Coronary artery (tissue), 2 donors: ENCODE data around the gene PTPA.
"Not testable (repeated sequence)": the region's sequence is repeated elsewhere in the genome, so short reads cannot be mapped to it uniquely, and the experiment has no call there.

Experiments used
- DNase-seq: peaks from one replicate; pipeline ENCODE4 v3.0.0-alpha.2; 2017; ENCODE audit warnings: low spot score
- H3K27ac ChIP-seq, 2 donors: fragments of 200-600 bp; sonication (generic); one replicate each; pipeline ENCODE4 v1.5.1; 2016 to 2019
- H3K4me3 ChIP-seq: fragments of 200-600 bp; sonication (generic); 2 replicates; pipeline ENCODE4 v1.5.1; 2016; ENCODE audit warnings: mild to moderate bottlenecking, moderate library complexity
- TF ChIP-seq, protein P1 (sequence below): fragments of 200-600 bp; sonication (generic); IDR thresholded peaks from one replicate; pipeline ENCODE4 v1.5.1; 2019; ENCODE audit warnings: antibody characterized with exemption

PTPA gene

GRCh38 chr9:129121483-129121882 lies 10.3 kb downstream of the PTPA start:
- H3K27ac ChIP-seq, result no peak overlapping the region
- TF ChIP-seq, protein P1, sequence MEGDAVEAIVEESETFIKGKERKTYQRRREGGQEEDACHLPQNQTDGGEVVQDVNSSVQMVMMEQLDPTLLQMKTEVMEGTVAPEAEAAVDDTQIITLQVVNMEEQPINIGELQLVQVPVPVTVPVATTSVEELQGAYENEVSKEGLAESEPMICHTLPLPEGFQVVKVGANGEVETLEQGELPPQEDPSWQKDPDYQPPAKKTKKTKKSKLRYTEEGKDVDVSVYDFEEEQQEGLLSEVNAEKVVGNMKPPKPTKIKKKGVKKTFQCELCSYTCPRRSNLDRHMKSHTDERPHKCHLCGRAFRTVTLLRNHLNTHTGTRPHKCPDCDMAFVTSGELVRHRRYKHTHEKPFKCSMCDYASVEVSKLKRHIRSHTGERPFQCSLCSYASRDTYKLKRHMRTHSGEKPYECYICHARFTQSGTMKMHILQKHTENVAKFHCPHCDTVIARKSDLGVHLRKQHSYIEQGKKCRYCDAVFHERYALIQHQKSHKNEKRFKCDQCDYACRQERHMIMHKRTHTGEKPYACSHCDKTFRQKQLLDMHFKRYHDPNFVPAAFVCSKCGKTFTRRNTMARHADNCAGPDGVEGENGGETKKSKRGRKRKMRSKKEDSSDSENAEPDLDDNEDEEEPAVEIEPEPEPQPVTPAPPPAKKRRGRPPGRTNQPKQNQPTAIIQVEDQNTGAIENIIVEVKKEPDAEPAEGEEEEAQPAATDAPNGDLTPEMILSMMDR, result no peak
- no peak for DNase-seq
- no peak overlapping the region for H3K4me3 ChIP-seq

DNA sequence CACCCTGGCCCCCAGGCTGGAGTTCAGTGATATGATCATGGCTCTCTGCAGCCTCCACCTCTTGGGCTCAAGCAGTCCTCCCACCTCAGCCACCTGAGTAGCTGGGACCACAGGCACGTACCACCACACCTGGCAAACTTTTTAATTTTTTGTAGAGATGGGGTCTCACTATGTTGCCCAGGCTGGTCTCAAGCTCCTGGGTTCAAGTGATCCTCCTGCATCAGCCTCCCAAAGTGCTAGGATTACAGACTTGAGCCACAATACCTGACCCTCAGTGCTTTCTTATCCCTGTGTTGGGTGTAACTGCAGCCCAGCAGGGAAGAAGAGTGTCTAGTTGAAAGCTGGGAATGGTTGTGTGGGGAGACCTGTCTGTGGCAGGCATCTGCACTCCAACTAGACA lies 10.9 kb downstream of the PTPA start:
- H3K4me3 ChIP-seq, result no peak overlapping the region
- TF ChIP-seq, protein P1, result no peak
- no peak overlapping the region for H3K27ac ChIP-seq
- no peak for DNase-seq

- DNase-seq, H3K4me3 ChIP-seq, H3K27ac ChIP-seq: not testable (repeated sequence)
Measured at GRCh38 chr9:129122976-129123375, 11.8 kb downstream of the PTPA start.

DNA sequence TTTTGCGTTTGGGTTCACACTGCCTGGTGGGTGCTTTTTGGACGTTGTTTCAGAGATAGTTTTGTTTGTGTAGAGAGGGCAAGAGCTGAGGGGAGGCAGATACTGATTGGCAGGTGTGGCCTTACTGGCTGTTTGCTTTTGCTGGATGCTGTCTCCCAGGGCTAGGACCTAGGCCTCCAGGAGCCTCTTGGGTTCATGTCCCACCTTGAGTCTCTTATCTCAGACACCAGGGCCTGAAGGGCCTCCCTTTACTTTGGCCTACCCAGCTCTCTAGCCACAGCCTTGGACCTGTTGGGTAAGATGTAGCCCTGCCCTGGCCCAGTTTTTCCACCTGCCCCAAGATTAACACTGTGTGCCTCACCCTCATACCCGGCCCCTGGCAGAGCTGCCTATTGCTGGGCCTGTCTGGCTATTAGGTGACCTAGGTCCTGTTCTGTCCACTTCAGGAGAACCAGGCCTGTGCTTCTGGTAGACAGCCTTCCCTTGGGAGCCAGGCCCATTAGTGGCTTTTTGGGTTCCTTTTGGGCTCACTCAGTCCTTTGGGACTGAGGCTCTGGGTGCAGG lies 13.4 kb downstream of the PTPA start:
- no peak for DNase-seq
- TF ChIP-seq, protein P1, result no peak
- H3K4me3 ChIP-seq, result no peak overlapping the region
- H3K27ac ChIP-seq, result no peak overlapping the region

DNA sequence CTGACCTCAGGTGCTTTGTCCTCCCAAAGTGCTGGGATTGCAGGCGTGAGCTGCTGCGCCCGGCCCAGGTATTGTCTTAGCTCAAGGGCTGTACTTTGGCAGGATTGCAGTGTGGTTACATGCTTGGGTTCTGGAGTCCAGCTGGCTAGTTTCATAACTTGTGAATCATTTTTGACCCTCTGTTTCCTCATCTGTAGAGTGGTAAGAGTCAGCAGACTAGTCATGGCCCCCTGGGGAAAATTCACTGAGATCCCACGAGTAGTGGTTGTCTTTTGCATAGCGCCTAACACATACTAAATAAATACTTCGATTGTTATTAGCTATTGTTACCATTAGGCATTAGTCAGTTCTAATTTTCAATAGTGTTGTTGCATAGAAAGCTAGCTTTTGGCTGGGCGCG lies 14.3 kb downstream of the PTPA start:
- DNase-seq, result no peak
- TF ChIP-seq, protein P1, result no peak
- Histone ChIP-seq H3K27ac (no peak overlapping the region), H3K4me3 (no peak overlapping the region)

GRCh38 chr9:129126749-129127618 lies 15.8 kb downstream of the PTPA start:
- peak; percentile 69 for DNase-seq
- Histone ChIP-seq H3K27ac (peak overlapping the region in 1 of 2 donors; percentile 17), H3K4me3 (no peak overlapping the region)
- TF ChIP-seq, protein P1, result no peak

- Histone ChIP-seq H3K27ac (no peak overlapping the region), H3K4me3 (no peak overlapping the region)
- peak; percentile 63 for DNase-seq
- TF ChIP-seq, protein P1, result no peak
Measured at GRCh38 chr9:129128689-129129088, 17.5 kb downstream of the PTPA start.

- not testable (repeated sequence) for DNase-seq, H3K4me3 ChIP-seq, H3K27ac ChIP-seq
Measured at GRCh38 chr9:129130271-129130670, 19.1 kb downstream of the PTPA start.
